ENCODE measurements around the gene CPNE4. TPM values are rescaled to one million over a fixed set of nuclear protein-coding genes. Genes with fewer than 3 reads are reported as not detected.
"Not testable (repeated sequence)": the region's sequence is repeated elsewhere in the genome, so short reads cannot be mapped to it uniquely, and the experiment has no call there.

The CPNE4 gene
- total RNA-seq, 1 experiment from 2014 or later, result 5.7 TPM

DNA sequence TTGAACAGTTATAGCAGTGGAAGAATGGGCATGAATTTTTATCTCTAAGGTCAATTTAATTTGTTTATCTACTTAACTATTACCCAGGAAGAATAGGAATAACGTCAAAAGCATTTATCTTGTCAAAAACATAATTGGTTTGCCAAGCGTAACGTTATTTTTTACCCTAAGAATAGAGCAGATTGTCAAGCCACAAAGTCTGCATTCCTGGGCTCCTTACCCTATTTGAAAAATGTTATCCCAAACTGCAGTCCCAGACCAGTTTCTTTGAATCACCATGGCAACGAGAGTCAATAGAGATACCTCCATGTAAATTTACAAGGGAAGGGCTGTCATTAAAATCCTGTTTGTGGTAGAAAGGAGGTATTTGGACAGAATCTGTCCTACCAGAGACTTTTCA, 61.1 kb downstream of the CPNE4 start:
- TF ChIP-seq EZH2 (IDR thresholded peaks at IDR 0.05; ENCODE audit: borderline replicate concordance, low read depth, low read length, poor library complexity, severe bottlenecking), result no peak
- H3K4me1 ChIP-seq (ENCODE audit: insufficient read depth, low read length, poor library complexity, severe bottlenecking), result peaks cover 41% of the 10 kb centered on the region
- CTCF ChIA-PET, result no interaction called here
- no peak overlapping the region for H3K4me3 ChIP-seq (ENCODE audit: low read depth, low read length, poor library complexity, severe bottlenecking)
- no peaks in the 10 kb centered on the region for H3K27me3 ChIP-seq (replicated peaks; ENCODE audit: insufficient read depth, low read depth, low read length, poor library complexity)
- H3K9me3 ChIP-seq (ENCODE audit: low read depth, low read length, poor library complexity, severe bottlenecking), result no peaks in the 10 kb centered on the region
- no peaks in the 10 kb centered on the region for H3K36me3 ChIP-seq (ENCODE audit: insufficient read depth, low read length, poor library complexity, severe bottlenecking)
- peak; percentile 58 for DNase-seq (ENCODE audit: low spot score)
- H3K27ac ChIP-seq (ENCODE audit: low read depth, low read length, poor library complexity, severe bottlenecking), result peak overlapping the region; percentile 6
- POLR2A ChIA-PET (ENCODE audit: low non-redundant PET), result no interaction called here
- intact Hi-C loops (cut with micrococcal nuclease; ENCODE audit: unreplicated experiment), result no loop called here
- BruUV-seq (replicated peaks), result no TSS peak

DNA sequence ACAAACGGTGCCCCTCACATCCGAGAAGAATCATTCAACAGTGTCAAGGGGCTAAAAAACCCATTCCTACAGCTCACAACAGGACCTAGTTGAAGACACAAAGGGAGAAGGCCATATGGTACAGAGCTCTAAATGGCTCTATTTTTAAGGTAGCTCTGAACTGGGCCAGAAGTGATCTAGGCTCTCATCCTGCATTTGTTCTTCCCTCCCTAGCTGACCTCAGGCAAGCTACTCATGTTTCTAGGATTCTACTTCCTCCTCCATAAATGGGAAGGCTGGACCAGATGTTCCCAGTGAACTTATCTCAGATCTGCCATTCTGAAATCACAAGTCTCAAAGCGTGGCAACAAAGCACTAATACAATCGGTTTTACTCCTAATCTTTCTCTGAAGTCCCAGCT, 62.3 kb downstream of the CPNE4 start:
- peaks cover 41% of the 10 kb centered on the region for H3K4me1 ChIP-seq (ENCODE audit: insufficient read depth, low read length, poor library complexity, severe bottlenecking)
- DNase-seq (ENCODE audit: low spot score), result no peak
- no peak overlapping the region for H3K4me3 ChIP-seq (ENCODE audit: low read depth, low read length, poor library complexity, severe bottlenecking)
- CTCF ChIA-PET, result no interaction called here
- H3K27ac ChIP-seq (ENCODE audit: low read depth, low read length, poor library complexity, severe bottlenecking), result no peak overlapping the region
- H3K36me3 ChIP-seq (ENCODE audit: insufficient read depth, low read length, poor library complexity, severe bottlenecking), result no peaks in the 10 kb centered on the region
- POLR2A ChIA-PET (ENCODE audit: low non-redundant PET), result no interaction called here
- BruUV-seq (replicated peaks), result no TSS peak
- H3K27me3 ChIP-seq (replicated peaks; ENCODE audit: insufficient read depth, low read depth, low read length, poor library complexity), result no peaks in the 10 kb centered on the region
- no peaks in the 10 kb centered on the region for H3K9me3 ChIP-seq (ENCODE audit: low read depth, low read length, poor library complexity, severe bottlenecking)
- intact Hi-C loops (cut with micrococcal nuclease; ENCODE audit: unreplicated experiment), result no loop called here
- TF ChIP-seq, protein P1, sequence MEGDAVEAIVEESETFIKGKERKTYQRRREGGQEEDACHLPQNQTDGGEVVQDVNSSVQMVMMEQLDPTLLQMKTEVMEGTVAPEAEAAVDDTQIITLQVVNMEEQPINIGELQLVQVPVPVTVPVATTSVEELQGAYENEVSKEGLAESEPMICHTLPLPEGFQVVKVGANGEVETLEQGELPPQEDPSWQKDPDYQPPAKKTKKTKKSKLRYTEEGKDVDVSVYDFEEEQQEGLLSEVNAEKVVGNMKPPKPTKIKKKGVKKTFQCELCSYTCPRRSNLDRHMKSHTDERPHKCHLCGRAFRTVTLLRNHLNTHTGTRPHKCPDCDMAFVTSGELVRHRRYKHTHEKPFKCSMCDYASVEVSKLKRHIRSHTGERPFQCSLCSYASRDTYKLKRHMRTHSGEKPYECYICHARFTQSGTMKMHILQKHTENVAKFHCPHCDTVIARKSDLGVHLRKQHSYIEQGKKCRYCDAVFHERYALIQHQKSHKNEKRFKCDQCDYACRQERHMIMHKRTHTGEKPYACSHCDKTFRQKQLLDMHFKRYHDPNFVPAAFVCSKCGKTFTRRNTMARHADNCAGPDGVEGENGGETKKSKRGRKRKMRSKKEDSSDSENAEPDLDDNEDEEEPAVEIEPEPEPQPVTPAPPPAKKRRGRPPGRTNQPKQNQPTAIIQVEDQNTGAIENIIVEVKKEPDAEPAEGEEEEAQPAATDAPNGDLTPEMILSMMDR (conservative IDR thresholded peaks at IDR 0.05; ENCODE audit: low read depth, low read length), result no peak
- TF ChIP-seq EZH2 (IDR thresholded peaks at IDR 0.05; ENCODE audit: borderline replicate concordance, low read depth, low read length, poor library complexity, severe bottlenecking), result no peak

DNA sequence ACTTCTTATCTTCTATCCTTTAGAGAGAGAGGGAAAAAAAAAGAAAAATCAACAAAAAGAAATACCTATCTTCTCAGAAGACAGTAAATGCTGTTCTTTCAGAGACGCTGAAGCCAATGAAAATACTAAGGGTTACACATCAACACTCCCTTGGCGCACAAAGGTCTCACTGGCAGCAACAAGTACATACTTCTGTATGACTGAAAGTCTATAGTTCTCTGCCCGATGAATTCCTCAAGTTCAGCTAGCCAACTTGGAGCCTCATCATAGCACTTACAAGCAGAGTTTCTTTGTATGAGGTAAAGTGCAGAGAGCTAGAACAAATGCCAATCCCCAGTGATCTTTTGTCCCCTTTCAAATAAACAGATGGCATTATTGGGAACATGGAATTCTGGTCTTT, 62.7 kb downstream of the CPNE4 start:
- TF ChIP-seq EZH2 (IDR thresholded peaks at IDR 0.05; ENCODE audit: borderline replicate concordance, low read depth, low read length, poor library complexity, severe bottlenecking), result no peak
- TF ChIP-seq, protein P1 (conservative IDR thresholded peaks at IDR 0.05; ENCODE audit: low read depth, low read length), result no peak
- Histone ChIP-seq H3K9me3 (ENCODE audit: low read depth, low read length, poor library complexity, severe bottlenecking) (no peaks in the 10 kb centered on the region), H3K4me1 (ENCODE audit: insufficient read depth, low read length, poor library complexity, severe bottlenecking) (peaks cover 41% of the 10 kb centered on the region), H3K27ac (ENCODE audit: low read depth, low read length, poor library complexity, severe bottlenecking) (no peak overlapping the region), H3K27me3 (replicated peaks; ENCODE audit: insufficient read depth, low read depth, low read length, poor library complexity) (no peaks in the 10 kb centered on the region), H3K36me3 (ENCODE audit: insufficient read depth, low read length, poor library complexity, severe bottlenecking) (no peaks in the 10 kb centered on the region), H3K4me3 (ENCODE audit: low read depth, low read length, poor library complexity, severe bottlenecking) (no peak overlapping the region)
- intact Hi-C loops (cut with micrococcal nuclease; ENCODE audit: unreplicated experiment), result no loop called here
- no TSS peak for BruUV-seq (replicated peaks)
- CTCF ChIA-PET, result no interaction called here
- POLR2A ChIA-PET (ENCODE audit: low non-redundant PET), result no interaction called here
- DNase-seq (ENCODE audit: low spot score), result no peak

DNA sequence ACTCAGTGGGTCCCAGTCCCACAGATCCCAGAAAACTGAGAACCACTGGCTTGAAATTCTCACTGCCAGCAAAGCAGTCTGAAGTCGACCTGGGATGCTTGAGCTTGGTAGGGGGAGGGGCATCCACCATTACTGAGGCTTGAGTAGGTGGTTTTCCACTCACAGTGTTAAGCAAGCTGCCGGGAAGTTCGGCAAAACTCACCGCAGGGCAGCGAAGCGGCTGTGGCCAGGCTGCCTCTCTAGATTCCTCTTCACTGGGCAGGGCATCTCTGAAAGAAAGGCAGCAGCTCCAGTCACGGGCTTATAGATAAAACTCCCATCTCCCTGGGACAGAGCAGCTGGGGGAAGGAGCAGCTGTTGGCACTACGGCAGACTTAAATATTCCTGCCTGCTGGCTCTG, 71.4 kb downstream of the CPNE4 start:
- CTCF ChIA-PET; H3K4me3 ChIP-seq (ENCODE audit: low read depth, low read length, poor library complexity, severe bottlenecking); intact Hi-C loops (cut with micrococcal nuclease; ENCODE audit: unreplicated experiment); H3K36me3 ChIP-seq (ENCODE audit: insufficient read depth, low read length, poor library complexity, severe bottlenecking); BruUV-seq (replicated peaks); H3K27me3 ChIP-seq (replicated peaks; ENCODE audit: insufficient read depth, low read depth, low read length, poor library complexity); DNase-seq (ENCODE audit: low spot score); POLR2A ChIA-PET (ENCODE audit: low non-redundant PET); H3K9me3 ChIP-seq (ENCODE audit: low read depth, low read length, poor library complexity, severe bottlenecking); H3K4me1 ChIP-seq (ENCODE audit: insufficient read depth, low read length, poor library complexity, severe bottlenecking); H3K27ac ChIP-seq (ENCODE audit: low read depth, low read length, poor library complexity, severe bottlenecking): not testable (repeated sequence)

Data from A673 (cell line).